GM19328 (cell line): Measurements from ENCODE around the gene NFXL1.

Experiments used
- ATAC-seq: cut with Tn5 transposase; IDR thresholded peaks from one replicate; pipeline ENCODE4 v1.9.1; 2021; ENCODE audit warnings: mild to moderate bottlenecking, moderate library complexity; ENCODE audit not compliant: unreplicated experiment

NFXL1 gene

GRCh38 chr4:47899639-47900038 is 14.7 kb downstream of the NFXL1 start:
- ATAC-seq = no peak

GRCh38 chr4:47891928-47892327 is 22.5 kb downstream of the NFXL1 start:
- ATAC-seq = no peak

- ATAC-seq = no peak
These were observed 32.2 kb downstream of the NFXL1 start for GRCh38 chr4:47882228-47882627.

- ATAC-seq = no peak
These were observed 34.9 kb downstream of the NFXL1 start for GRCh38 chr4:47879458-47879857.

GRCh38 chr4:47876784-47877546 is 37.4 kb downstream of the NFXL1 start:
- no peak for ATAC-seq

GRCh38 chr4:47876310-47876709 is 38.1 kb downstream of the NFXL1 start:
- no peak for ATAC-seq

- ATAC-seq = no peak
These were observed 40.4 kb downstream of the NFXL1 start for GRCh38 chr4:47873877-47874541.

- ATAC-seq = no peak
These were observed 50.9 kb downstream of the NFXL1 start for GRCh38 chr4:47863486-47863885.

GRCh38 chr4:47862297-47862696 is 52.1 kb downstream of the NFXL1 start:
- ATAC-seq = no peak

- ATAC-seq = no peak
These were observed 54.1 kb downstream of the NFXL1 start for GRCh38 chr4:47860305-47860704.

- ATAC-seq = no peak
These were observed 56.4 kb downstream of the NFXL1 start for GRCh38 chr4:47858006-47858405.

- no peak for ATAC-seq
These were observed 57.7 kb downstream of the NFXL1 start for GRCh38 chr4:47856713-47857112.

- no peak for ATAC-seq
These were observed 59.0 kb downstream of the NFXL1 start for GRCh38 chr4:47855350-47855749.

GRCh38 chr4:47852136-47852535 is 62.2 kb downstream of the NFXL1 start:
- no peak for ATAC-seq

- no peak for ATAC-seq
These were observed 64.9 kb downstream of the NFXL1 start for GRCh38 chr4:47849466-47849865.

- ATAC-seq = no peak
These were observed 66.3 kb downstream of the NFXL1 start for GRCh38 chr4:47848041-47848440.

GRCh38 chr4:47842985-47843384 is 71.4 kb downstream of the NFXL1 start:
- ATAC-seq = no peak

GRCh38 chr4:47840291-47840690 is 74.1 kb downstream of the NFXL1 start:
- no peak for ATAC-seq

GRCh38 chr4:47839259-47839658 is 75.1 kb downstream of the NFXL1 start:
- peak; percentile 55 for ATAC-seq

GRCh38 chr4:47838445-47838844 is 75.9 kb downstream of the NFXL1 start:
- ATAC-seq = no peak

GRCh38 chr4:47837908-47838294 is 76.5 kb downstream of the NFXL1 start, which contains the start of gene CORIN:
CORIN (minus strand) TSS chr4:47838067; CDS start chr4:47837949, 118 bp downstream.
- no peak for ATAC-seq
